H9 (cell line): ENCODE measurements around the gene PTPRN2. TPM values are rescaled to one million over a fixed set of nuclear protein-coding genes. Genes with fewer than 3 reads are reported as not detected.

Experiments
- DNase-seq: peaks from one replicate; pipeline ENCODE4 v3.0.0-alpha.2; 2017
- H2AFZ ChIP-seq: one replicate; pipeline ENCODE4 v1.6.1; 2013; ENCODE audit warnings: mild to moderate bottlenecking, low read length, control low read depth, moderate library complexity
- H2AK5ac ChIP-seq: 2 replicates; pipeline ENCODE4 v1.6.1; 2013; ENCODE audit warnings: low read length, control low read depth, mixed read lengths; ENCODE audit not compliant: insufficient read length
- H2BK120ac ChIP-seq: one replicate; pipeline ENCODE4 v1.6.1; 2013; ENCODE audit warnings: low read depth, mild to moderate bottlenecking, low read length, control low read depth, inconsistent platforms; ENCODE audit not compliant: poor library complexity, severe bottlenecking
- H2BK12ac ChIP-seq: 2 replicates; pipeline ENCODE4 v1.6.1; 2013; ENCODE audit warnings: low read length, control low read depth, mixed read lengths, low read depth; ENCODE audit not compliant: insufficient read length
- H2BK15ac ChIP-seq: 2 replicates; pipeline ENCODE4 v1.6.1; 2013; ENCODE audit warnings: low read depth, low read length, control low read depth
- H2BK20ac ChIP-seq: one replicate; pipeline ENCODE4 v1.6.1; 2013; ENCODE audit warnings: low read depth, mild to moderate bottlenecking, low read length, control low read depth, inconsistent platforms; ENCODE audit not compliant: poor library complexity, severe bottlenecking
- H2BK5ac ChIP-seq: 2 replicates; pipeline ENCODE4 v1.6.1; 2013; ENCODE audit warnings: low read length, control low read depth, mixed read lengths; ENCODE audit not compliant: insufficient read length
- H3K14ac ChIP-seq: 2 replicates; pipeline ENCODE4 v1.6.1; 2013; ENCODE audit warnings: low read length, control low read depth; ENCODE audit not compliant: insufficient read depth
- H3K18ac ChIP-seq: 2 replicates; pipeline ENCODE4 v1.6.1; 2013; ENCODE audit warnings: low read depth, mild to moderate bottlenecking, mixed read lengths, low read length, control low read depth; ENCODE audit not compliant: insufficient read length
- H3K23ac ChIP-seq: 2 replicates; pipeline ENCODE4 v1.6.1; 2013; ENCODE audit warnings: low read length, control low read depth, mixed read lengths, low read depth; ENCODE audit not compliant: insufficient read length
- H3K23me2 ChIP-seq: 2 replicates; pipeline ENCODE4 v1.6.1; 2013; ENCODE audit warnings: low read depth, mild to moderate bottlenecking, mixed read lengths, low read length, control low read depth; ENCODE audit not compliant: insufficient read length, poor library complexity, severe bottlenecking
- H3K27ac ChIP-seq: 2 replicates; pipeline ENCODE4 v1.5.1; 2013; ENCODE audit warnings: low read length, control low read depth, mixed read lengths, low read depth; ENCODE audit not compliant: insufficient read length
- H3K27me3 ChIP-seq: 2 replicates; pipeline ENCODE4 v1.6.1; 2013; ENCODE audit warnings: low read length, control low read depth, inconsistent platforms; ENCODE audit not compliant: insufficient read depth
- H3K4ac ChIP-seq: 2 replicates; pipeline ENCODE4 v1.6.1; 2013; ENCODE audit warnings: low read depth, mild to moderate bottlenecking, control low read depth, inconsistent platforms, low read length, moderate library complexity
- H3K4me1 ChIP-seq: 2 replicates; pipeline ENCODE4 v1.6.1; 2013; ENCODE audit warnings: low read length, control low read depth, inconsistent platforms; ENCODE audit not compliant: insufficient read depth
- H3K4me2 ChIP-seq: 2 replicates; pipeline ENCODE4 v1.6.1; 2013; ENCODE audit warnings: low read length, control low read depth, mixed read lengths; ENCODE audit not compliant: insufficient read length, insufficient read depth
- H3K56ac ChIP-seq: 2 replicates; pipeline ENCODE4 v1.6.1; 2013; ENCODE audit warnings: low read depth, mild to moderate bottlenecking, mixed read lengths, low read length, control low read depth; ENCODE audit not compliant: insufficient read length
- H3K79me1 ChIP-seq: 2 replicates; pipeline ENCODE4 v1.6.1; 2013; ENCODE audit warnings: low read depth, mild to moderate bottlenecking, moderate library complexity, low read length, control low read depth, inconsistent platforms; ENCODE audit not compliant: insufficient read depth, poor library complexity, severe bottlenecking
- H3K79me2 ChIP-seq: 2 replicates; pipeline ENCODE4 v1.6.1; 2013; ENCODE audit warnings: low read length, control low read depth, inconsistent platforms; ENCODE audit not compliant: insufficient read depth
- H3K9ac ChIP-seq: 2 replicates; pipeline ENCODE4 v1.6.1; 2013; ENCODE audit warnings: low read length, control low read depth, mixed read lengths; ENCODE audit not compliant: insufficient read length; ENCODE audit errors: extremely low read depth
- H3K9me3 ChIP-seq: one replicate; pipeline ENCODE4 v1.6.1; 2013; ENCODE audit warnings: low read depth, low read length, inconsistent platforms; ENCODE audit not compliant: control insufficient read depth
- H3T11ph ChIP-seq: one replicate; pipeline ENCODE4 v1.6.1; 2013; ENCODE audit warnings: mild to moderate bottlenecking, low read length, control low read depth, inconsistent platforms
- H4K20me1 ChIP-seq: one replicate; pipeline ENCODE4 v1.6.1; 2013; ENCODE audit not compliant: control insufficient read depth, insufficient read length, insufficient read depth
- H4K5ac ChIP-seq: 2 replicates; pipeline ENCODE4 v1.6.1; 2013; ENCODE audit warnings: low read depth, mild to moderate bottlenecking, mixed read lengths, low read length, control low read depth; ENCODE audit not compliant: insufficient read length
- H4K8ac ChIP-seq: replicated peaks from 2 replicates; pipeline ENCODE4 v1.6.1; 2013; ENCODE audit warnings: low read length, control low read depth, mixed read lengths, low read depth; ENCODE audit not compliant: insufficient read length
- H4K91ac ChIP-seq: 2 replicates; pipeline ENCODE4 v1.6.1; 2013; ENCODE audit warnings: low read depth, mild to moderate bottlenecking, moderate library complexity, mixed read lengths, low read length, control low read depth; ENCODE audit not compliant: insufficient read length
- H3K27ac Mint-ChIP-seq, 3 experiments: 2 replicates in 2 of 3; 3 replicates in 1 of 3; pipeline ENCODE4 v1.8.0; 2020 to 2021; ENCODE audit warnings: mixed read lengths in 3 of 3, mild to moderate bottlenecking in 1 of 3, moderate library complexity in 1 of 3
- H3K27me3 Mint-ChIP-seq: 2 replicates; pipeline ENCODE4 v1.8.0; 2021; ENCODE audit warnings: low read depth, mild to moderate bottlenecking, moderate library complexity, mixed read lengths
- H3K36me3 Mint-ChIP-seq, 3 experiments: 2 replicates in 2 of 3; 3 replicates in 1 of 3; pipeline ENCODE4 v1.8.0; 2020 to 2021; ENCODE audit warnings: low read depth in 3 of 3, mixed read lengths in 3 of 3; ENCODE audit not compliant: insufficient read depth in 1 of 3
- H3K4me1 Mint-ChIP-seq, 2 experiments: 2 replicates each; pipeline ENCODE4 v1.8.0; 2020; ENCODE audit warnings: mixed read lengths in 2 of 2
- H3K4me3 Mint-ChIP-seq, 2 experiments: 2 replicates in 1 of 2; 3 replicates in 1 of 2; pipeline ENCODE4 v1.8.0; 2020 to 2021; ENCODE audit warnings: mild to moderate bottlenecking in 2 of 2, mixed read lengths in 2 of 2, moderate library complexity in 1 of 2
- H3K9me3 Mint-ChIP-seq, 2 experiments: 2 replicates in 1 of 2; 3 replicates in 1 of 2; pipeline ENCODE4 v1.8.0; 2020; ENCODE audit warnings: mild to moderate bottlenecking in 2 of 2, mixed read lengths in 2 of 2, moderate library complexity in 1 of 2
- CTCF ChIP-seq: fragments of 200-600 bp; sonication (generic); conservative IDR thresholded peaks from 3 replicates; pipeline ENCODE4 v1.8.0; 2021; ENCODE audit warnings: antibody characterized with exemption, mild to moderate bottlenecking
- WGBS: extraction: QIAGEN DNeasy Blood & Tissue Kit; methylation state at CpG from one replicate; pipeline ENCODE4 v1.1.7; 2013; ENCODE audit warnings: missing lambda C conversion rate, low lambda C conversion rate, mixed read lengths; ENCODE audit not compliant: insufficient read length; ENCODE audit errors: extremely low coverage; 5-methylcytosine and 5-hydroxymethylcytosine counted together
- total RNA-seq: library from RNA; stranded (reverse); gene quantifications from 2 replicates; pipeline ENCODE4 v1.2.1, GENCODE V29; 2021

The PTPRN2 gene
- total RNA-seq, 1 experiment from 2014 or later: 5.2 TPM

DNA sequence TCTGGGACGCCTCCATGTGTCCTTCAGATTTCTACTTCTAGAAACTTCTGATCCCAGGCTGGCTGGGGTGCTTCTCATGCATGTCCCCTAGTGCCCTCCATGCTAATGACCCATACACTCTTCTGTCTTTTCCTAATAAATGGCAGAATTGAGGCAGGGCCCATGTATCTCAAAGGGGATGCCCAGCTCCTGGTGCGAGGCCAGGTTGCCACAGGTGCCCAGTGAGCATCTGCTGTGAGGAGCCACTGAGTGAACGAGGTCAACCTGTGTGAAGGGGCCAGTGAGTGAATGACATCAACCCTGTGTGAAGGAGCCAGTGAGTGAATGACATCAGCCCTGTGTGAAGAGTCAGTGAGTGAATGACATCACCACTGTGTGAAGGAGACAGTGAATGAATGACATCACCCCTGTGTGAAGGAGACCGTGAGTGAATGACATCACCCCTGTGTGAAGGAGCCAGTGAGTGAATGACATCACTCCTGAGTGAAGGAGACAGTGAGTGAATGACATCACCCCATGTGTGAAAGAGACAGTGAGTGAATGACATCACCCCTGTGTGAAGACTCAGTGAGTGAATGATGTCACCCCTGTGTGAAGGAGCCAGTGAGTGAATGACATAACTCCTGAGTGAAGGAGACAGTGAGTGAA, 478.9 kb downstream of the PTPRN2 start:
- no peak overlapping the region for H2BK12ac ChIP-seq
- no peak overlapping the region for H3K18ac ChIP-seq
- no peak overlapping the region for H3K9ac ChIP-seq
- H3K27me3 ChIP-seq: no peaks in the 10 kb centered on the region
- no peak overlapping the region for H2AFZ ChIP-seq
- Mint-ChIP-seq H3K4me1 (peaks cover 4% of the 10 kb centered on the region in 2 experiments), H3K9me3 (peaks cover 2% of the 10 kb centered on the region in 2 experiments; a peak in 3 of 5 replicates), H3K27me3 (peaks cover 1% of the 10 kb centered on the region), H3K36me3 (peaks cover 4 to 5% (median 5%) of the 10 kb centered on the region in 3 experiments; a peak in 6 of 7 replicates), H3K27ac (no peak overlapping the region), H3K4me3 (no peak overlapping the region)
- no peak overlapping the region for H2BK20ac ChIP-seq
- no peak overlapping the region for H4K5ac ChIP-seq
- H2BK5ac ChIP-seq: no peak overlapping the region
- no peaks in the 10 kb centered on the region for H3K9me3 ChIP-seq
- DNase-seq: no peak
- WGBS: no CpG with 5 or more reads among the region's 4 CpGs
- no peak overlapping the region for H3K23ac ChIP-seq
- H4K91ac ChIP-seq: no peak overlapping the region
- H3K4ac ChIP-seq: no peak overlapping the region
- H3K79me1 ChIP-seq: no peaks in the 10 kb centered on the region
- H4K8ac ChIP-seq: no peak overlapping the region
- H2BK15ac ChIP-seq: no peak overlapping the region
- H3K27ac ChIP-seq: no peak overlapping the region
- H3K23me2 ChIP-seq: no peaks in the 10 kb centered on the region
- no peak overlapping the region for H2BK120ac ChIP-seq
- H3K56ac ChIP-seq: no peak overlapping the region
- no peak overlapping the region for H2AK5ac ChIP-seq
- no peak overlapping the region for H3T11ph ChIP-seq
- no peak for TF ChIP-seq CTCF
- H3K79me2 ChIP-seq: no peaks in the 10 kb centered on the region
- no peaks in the 10 kb centered on the region for H4K20me1 ChIP-seq
- H3K14ac ChIP-seq: no peak overlapping the region
- no peaks in the 10 kb centered on the region for H3K4me1 ChIP-seq
- no peak overlapping the region for H3K4me2 ChIP-seq
